ENCODE measurements around the gene TMEM8B. TPM values are rescaled to one million over a fixed set of nuclear protein-coding genes. Genes with fewer than 3 reads are reported as not detected.
A peak's percentile ranks its signal among the peaks of the same experiment; 100 is the strongest.
"Not testable (repeated sequence)": the region's sequence is repeated elsewhere in the genome, so short reads cannot be mapped to it uniquely, and the experiment has no call there.

TMEM8B gene
- total RNA-seq, 4 donors from 2014 or later = 11.7 to 23.8 (median 18.6) TPM

DNA sequence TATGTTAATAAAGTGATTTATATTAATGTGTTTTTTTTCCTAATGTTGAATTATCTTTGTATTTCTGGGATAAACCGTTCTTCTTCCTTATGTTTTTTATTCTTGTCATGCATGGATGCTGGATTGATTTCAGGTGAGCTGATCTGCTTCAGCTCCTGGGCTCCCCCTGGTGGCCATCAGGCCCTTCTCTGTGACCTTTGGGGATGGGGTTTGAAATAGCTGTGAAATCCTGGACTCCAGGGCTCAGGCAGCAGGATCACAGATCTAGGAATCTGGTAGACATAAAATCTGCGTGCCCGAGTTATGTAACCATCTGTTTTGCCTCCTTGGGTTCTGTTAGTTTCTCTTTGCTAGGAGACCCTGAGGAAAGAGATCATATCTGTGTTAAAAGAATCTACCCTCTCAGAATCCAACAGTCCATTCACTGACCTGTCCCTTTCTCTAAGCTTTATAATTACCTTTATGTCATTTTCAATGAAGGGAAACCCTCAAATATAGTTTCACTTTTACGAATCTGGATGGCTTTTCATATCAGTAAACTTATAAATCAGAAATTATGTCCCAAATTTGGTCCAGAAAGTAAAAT, 53.3 kb downstream of the TMEM8B start:
- H3K27ac ChIP-seq = no peak overlapping the region
- H3K27me3 ChIP-seq = no peaks in the 10 kb centered on the region
- no peaks in the 10 kb centered on the region for H3K4me1 ChIP-seq
- H3K9me3 ChIP-seq = peaks cover 0 to 3% (median 0%) of the 10 kb centered on the region in 3 donors
- TF ChIP-seq, protein P1, sequence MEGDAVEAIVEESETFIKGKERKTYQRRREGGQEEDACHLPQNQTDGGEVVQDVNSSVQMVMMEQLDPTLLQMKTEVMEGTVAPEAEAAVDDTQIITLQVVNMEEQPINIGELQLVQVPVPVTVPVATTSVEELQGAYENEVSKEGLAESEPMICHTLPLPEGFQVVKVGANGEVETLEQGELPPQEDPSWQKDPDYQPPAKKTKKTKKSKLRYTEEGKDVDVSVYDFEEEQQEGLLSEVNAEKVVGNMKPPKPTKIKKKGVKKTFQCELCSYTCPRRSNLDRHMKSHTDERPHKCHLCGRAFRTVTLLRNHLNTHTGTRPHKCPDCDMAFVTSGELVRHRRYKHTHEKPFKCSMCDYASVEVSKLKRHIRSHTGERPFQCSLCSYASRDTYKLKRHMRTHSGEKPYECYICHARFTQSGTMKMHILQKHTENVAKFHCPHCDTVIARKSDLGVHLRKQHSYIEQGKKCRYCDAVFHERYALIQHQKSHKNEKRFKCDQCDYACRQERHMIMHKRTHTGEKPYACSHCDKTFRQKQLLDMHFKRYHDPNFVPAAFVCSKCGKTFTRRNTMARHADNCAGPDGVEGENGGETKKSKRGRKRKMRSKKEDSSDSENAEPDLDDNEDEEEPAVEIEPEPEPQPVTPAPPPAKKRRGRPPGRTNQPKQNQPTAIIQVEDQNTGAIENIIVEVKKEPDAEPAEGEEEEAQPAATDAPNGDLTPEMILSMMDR (IDR thresholded peaks at IDR 0.05) = peak; percentile 91 to 97 (median 93)
- TF ChIP-seq POLR2A (IDR thresholded peaks at IDR 0.05) = no peak
- ATAC-seq = peak; percentile 73
- H3K4me3 ChIP-seq = no peak overlapping the region
- 0 to 3% methylated on average over 3 to 4 of the region's 4 CpGs for WGBS, 2 donors (ENCODE audit: low coverage in 1 of 2)
- H3K36me3 ChIP-seq = no peaks in the 10 kb centered on the region

DNA sequence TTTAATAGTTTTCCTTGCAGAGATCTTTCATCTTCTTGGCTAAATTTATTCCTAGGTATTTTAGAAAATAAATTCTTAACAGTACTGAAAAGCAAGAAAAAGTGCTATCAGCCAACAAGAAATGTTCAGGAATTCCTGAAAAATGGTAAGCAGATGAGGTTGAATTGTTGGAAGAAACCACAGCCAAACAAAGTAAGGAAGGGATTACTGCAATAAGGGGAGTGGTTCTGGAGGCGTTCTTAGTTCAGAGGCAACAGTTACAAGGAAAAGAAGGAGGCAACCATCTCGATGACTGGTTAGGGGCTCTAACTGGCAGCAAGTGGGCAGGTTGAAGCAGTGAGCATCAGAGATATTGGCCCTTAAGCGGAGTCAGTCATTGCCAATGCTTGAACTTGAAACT, 54.0 kb downstream of the TMEM8B start:
- Histone ChIP-seq H3K4me3 (no peak overlapping the region), H3K27me3 (no peaks in the 10 kb centered on the region), H3K9me3 (no peaks in the 10 kb centered on the region), H3K4me1 (no peaks in the 10 kb centered on the region), H3K27ac (no peak overlapping the region), H3K36me3 (no peaks in the 10 kb centered on the region)
- WGBS, 2 donors (ENCODE audit: low coverage in 1 of 2) = 56 to 74% methylated on average over 3 of the region's 3 CpGs
- TF ChIP-seq, protein P1 (IDR thresholded peaks at IDR 0.05) = no peak
- TF ChIP-seq POLR2A (IDR thresholded peaks at IDR 0.05) = no peak
- TF ChIP-seq EP300 (IDR thresholded peaks at IDR 0.05) = no peak
- no peak for TF ChIP-seq POLR2AphosphoS5 (IDR thresholded peaks at IDR 0.05)
- ATAC-seq = no peak

DNA sequence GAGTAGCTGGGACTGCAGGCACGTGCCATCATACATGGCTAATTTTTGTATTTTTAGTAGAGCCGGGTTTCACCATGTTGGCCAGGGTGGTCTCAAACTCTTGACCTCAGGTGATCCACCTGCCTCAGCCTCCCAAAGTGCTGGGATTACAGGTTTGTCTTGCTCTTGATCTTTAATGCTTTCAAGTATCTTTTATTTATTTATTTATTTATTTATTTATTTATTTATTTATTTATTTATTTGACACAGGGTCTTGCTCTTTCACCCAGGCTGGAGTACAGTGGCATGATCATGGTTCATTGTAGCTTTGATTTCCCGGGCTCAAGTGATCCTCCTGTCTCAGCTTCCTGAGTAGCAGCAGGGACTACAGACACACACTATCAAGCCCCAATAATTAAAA, 55.9 kb downstream of the TMEM8B start:
- 79 to 90% methylated on average over 2 to 3 of the region's 3 CpGs for WGBS, 2 donors (ENCODE audit: low coverage in 1 of 2)
- not testable (repeated sequence) for H3K27me3 ChIP-seq, H3K9me3 ChIP-seq, H3K36me3 ChIP-seq, ATAC-seq, H3K4me1 ChIP-seq, H3K4me3 ChIP-seq, H3K27ac ChIP-seq

DNA sequence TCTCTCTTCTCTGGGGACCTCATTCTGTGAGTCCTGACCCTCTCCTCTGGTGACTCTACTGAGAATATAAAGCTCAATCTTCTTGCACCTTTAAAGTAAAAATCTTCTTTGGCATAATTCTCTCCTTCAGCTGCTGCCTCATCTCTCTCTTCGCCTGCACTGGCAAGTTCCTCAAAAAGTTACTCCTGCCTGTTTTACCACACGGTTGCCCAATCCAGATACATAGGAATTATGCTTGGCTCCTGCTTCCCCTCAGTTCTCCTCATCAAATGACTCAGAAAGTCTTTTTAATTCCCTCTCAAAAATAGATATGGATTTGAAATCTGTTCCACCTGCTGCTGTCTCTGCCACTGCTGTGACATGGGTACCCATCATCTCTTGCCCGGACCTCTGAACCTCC, 62.6 kb downstream of the TMEM8B start:
- H3K4me1 ChIP-seq = no peaks in the 10 kb centered on the region
- TF ChIP-seq, protein P1 (IDR thresholded peaks at IDR 0.05) = no peak
- TF ChIP-seq POLR2AphosphoS5 (IDR thresholded peaks at IDR 0.05) = no peak
- no peak for TF ChIP-seq EP300 (IDR thresholded peaks at IDR 0.05)
- TF ChIP-seq POLR2A (IDR thresholded peaks at IDR 0.05) = no peak
- no peak overlapping the region for H3K27ac ChIP-seq
- H3K27me3 ChIP-seq = peaks cover 21% of the 10 kb centered on the region
- WGBS, 2 donors (ENCODE audit: low coverage in 1 of 2) = 77 to 95% methylated on average over 3 of the region's 3 CpGs
- no peaks in the 10 kb centered on the region for H3K36me3 ChIP-seq
- ATAC-seq = no peak
- no peak overlapping the region for H3K4me3 ChIP-seq
- no peaks in the 10 kb centered on the region for H3K9me3 ChIP-seq

DNA sequence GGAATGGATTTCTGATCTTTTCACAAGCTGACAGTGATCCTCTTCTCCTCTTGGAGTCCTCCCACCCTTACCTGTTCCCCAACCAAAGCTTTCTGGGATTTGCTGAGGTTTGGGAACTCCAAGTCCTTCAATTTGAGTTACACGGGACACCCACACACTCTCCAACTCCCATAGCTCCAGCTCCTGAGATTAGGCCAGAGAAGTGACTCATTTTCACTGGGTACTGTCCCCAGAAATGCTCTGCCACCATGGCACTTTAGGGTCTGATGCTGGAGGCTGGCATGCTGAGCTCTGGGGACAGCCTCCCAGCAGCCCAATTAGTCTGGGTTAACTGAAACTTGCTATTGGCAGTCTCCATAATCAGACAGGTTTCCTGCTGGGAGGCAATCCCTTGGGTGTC, 63.0 kb downstream of the TMEM8B start:
- Histone ChIP-seq H3K4me1 (no peaks in the 10 kb centered on the region), H3K27ac (no peak overlapping the region), H3K36me3 (no peaks in the 10 kb centered on the region), H3K9me3 (no peaks in the 10 kb centered on the region), H3K27me3 (peaks cover 21% of the 10 kb centered on the region), H3K4me3 (no peak overlapping the region)
- no peak for ATAC-seq
- WGBS, 2 donors (ENCODE audit: low coverage in 1 of 2) = 50 to 100% methylated on average over 1 of the region's 1 CpG
- TF ChIP-seq POLR2A (IDR thresholded peaks at IDR 0.05) = no peak
- TF ChIP-seq, protein P1 (IDR thresholded peaks at IDR 0.05) = no peak
- no peak for TF ChIP-seq EP300 (IDR thresholded peaks at IDR 0.05)
- no peak for TF ChIP-seq POLR2AphosphoS5 (IDR thresholded peaks at IDR 0.05)

All from gastroesophageal sphincter (tissue), 4 donors.